NB4 (cell line): ENCODE data around the gene BAMBI.

Source experiments
- MYC ChIP-seq: IDR thresholded peaks from 2 replicates; pipeline ENCODE4 v1.6.1; 2011; ENCODE audit warnings: low read depth, low read length
- POLR2A ChIP-seq: IDR thresholded peaks from 2 replicates; pipeline ENCODE4 v1.6.1; 2011; ENCODE audit warnings: mild to moderate bottlenecking; ENCODE audit not compliant: insufficient read length; ENCODE audit errors: extremely low read depth
- TF ChIP-seq, protein P1 (sequence below): IDR thresholded peaks from one replicate; pipeline ENCODE4 v1.5.1; 2012; ENCODE audit warnings: low read depth, low read length

GRCh38 chr10:28677888-28678686, 766 bp downstream of the BAMBI start:
- TF ChIP-seq, protein P1, sequence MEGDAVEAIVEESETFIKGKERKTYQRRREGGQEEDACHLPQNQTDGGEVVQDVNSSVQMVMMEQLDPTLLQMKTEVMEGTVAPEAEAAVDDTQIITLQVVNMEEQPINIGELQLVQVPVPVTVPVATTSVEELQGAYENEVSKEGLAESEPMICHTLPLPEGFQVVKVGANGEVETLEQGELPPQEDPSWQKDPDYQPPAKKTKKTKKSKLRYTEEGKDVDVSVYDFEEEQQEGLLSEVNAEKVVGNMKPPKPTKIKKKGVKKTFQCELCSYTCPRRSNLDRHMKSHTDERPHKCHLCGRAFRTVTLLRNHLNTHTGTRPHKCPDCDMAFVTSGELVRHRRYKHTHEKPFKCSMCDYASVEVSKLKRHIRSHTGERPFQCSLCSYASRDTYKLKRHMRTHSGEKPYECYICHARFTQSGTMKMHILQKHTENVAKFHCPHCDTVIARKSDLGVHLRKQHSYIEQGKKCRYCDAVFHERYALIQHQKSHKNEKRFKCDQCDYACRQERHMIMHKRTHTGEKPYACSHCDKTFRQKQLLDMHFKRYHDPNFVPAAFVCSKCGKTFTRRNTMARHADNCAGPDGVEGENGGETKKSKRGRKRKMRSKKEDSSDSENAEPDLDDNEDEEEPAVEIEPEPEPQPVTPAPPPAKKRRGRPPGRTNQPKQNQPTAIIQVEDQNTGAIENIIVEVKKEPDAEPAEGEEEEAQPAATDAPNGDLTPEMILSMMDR = no peak
- TF ChIP-seq POLR2A (no peak), MYC (no peak)
